SIG-M5 treated with dmso at 0.1 percent for 504 hours (cell line): ENCODE measurements around the gene NSMCE1.
A peak's percentile ranks its signal among the peaks of the same experiment; 100 is the strongest.
"Not testable (repeated sequence)": the region's sequence is repeated elsewhere in the genome, so short reads cannot be mapped to it uniquely, and the experiment has no call there.

Experiments
- DNase-seq: peaks from one replicate; lab custom pipeline; 2025; ENCODE audit not compliant: unreplicated experiment; lab: John Stamatoyannopoulos, UW

NSMCE1 gene

DNA sequence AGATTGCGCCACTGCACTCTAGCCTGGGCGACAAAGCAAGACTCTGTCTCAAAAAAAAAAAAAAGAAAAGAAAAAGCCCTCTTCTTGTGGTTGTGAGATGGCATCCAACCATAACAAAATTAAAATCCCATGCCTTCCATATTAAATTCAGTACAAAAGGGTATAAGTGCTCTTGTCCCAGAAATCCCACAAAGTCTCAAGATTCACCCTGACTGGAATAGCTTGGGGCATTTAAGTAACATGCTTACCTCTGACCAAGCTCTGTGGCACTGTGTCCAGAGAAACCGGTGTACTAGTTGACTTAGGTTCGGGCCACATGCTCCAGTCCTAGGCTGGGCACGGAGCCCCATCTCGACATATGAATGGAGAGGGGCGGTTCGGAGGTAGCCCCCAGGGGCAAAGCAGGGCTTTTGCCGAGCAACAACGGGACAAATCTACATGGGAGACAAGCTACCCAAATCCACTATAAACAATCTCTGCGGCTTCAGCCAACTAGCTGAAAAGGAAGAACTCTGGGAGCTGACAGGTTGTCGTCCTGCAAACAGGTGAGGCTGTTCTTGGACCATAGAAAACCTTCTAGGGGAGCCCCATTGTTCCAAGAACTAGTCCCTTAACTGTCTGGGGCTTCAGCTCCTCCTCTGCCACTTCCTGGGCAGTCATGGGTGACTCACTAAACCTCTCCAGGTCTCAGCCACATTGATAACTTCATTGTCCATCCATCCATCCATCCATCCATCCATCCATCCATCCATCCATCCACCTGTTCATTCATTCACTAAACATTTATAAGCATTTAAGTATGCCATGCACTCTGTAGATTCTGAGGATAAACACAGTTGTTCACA lies 34.9 kb upstream of the NSMCE1 start:
- DNase-seq, result no peak

DNA sequence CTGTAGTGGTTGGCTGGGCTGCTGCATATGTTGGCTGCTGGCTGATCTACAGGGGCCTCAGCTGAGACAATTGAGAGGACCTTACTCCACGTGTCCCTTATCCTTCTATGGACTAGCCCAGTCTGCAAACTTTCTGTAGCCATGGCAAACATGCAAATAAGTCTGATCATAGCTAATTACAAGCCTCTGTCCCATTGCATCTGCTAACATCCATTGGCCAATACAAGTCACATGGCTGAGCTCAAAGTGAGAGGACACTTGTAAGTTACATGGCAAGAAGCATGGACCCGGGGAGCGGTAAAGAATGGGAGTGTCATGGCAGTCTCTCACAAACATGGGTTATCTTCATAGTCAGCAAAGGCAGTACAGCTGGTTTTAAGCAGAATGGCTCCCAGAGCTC lies 33.6 kb upstream of the NSMCE1 start:
- DNase-seq, result no peak

DNA sequence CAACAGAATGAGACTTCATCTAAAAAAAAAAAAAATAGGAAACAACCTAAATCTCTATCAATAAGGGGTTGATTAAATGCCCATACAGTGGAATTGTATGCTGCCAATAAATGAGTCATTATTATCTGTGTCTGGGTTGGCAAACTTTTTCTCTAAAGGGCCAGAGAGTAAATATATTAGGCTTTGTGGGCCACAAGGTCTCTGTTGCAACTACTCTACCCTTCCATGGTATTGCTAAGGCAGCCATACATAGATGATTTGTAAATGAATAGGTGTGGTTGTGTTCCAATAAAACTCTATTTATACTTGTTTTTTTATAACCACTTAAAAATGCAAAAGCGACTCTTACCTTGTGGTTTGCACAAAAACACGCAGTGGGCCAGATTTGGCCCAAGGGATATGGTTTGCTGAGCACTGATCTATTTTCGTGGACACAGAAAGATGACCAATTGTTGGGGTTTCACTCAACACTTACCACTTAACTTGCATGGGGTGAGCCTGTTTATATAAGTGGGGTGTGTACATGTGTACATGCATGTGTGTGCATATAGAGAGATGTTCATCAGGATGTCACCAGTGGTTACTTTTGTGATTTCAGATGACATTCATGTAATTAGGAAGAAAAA lies 32.8 kb upstream of the NSMCE1 start:
- DNase-seq, result no peak

DNA sequence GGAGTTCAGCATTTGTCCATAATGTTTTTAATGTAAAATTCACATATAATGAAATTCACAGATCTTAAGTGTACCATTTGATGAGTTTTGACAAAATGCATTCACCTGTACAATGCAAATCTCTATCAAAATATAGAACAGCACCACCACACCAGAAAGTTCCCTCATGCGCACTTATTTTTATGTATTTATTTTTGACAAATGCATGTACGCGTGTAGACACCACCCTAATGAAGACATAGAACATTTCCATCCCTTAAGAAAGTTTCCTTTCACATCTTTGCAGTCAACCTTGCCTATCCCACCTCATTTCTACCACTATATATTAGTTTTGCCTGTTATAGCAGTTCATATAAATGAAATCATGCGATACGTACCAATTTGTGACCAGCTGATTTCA lies 29.6 kb upstream of the NSMCE1 start:
- no peak for DNase-seq

DNA sequence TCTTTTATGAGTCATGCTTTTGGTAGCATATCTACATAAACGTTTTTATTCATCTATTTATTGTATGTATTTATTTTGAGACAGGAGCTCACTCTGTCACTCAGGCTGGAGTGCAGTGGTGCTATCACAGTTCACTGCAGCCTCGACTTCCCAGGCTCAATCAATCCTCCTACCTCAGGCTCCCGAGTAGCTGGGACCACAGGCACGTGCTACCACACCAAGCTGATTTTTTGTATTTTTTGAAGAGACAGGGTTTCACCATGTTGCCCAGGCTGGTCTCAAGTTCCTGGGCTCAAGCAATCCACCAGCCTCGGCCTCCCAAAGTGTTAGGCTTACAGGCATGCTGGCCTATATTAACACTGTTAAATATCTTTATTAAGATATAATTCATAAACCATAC lies 24.8 kb upstream of the NSMCE1 start:
- no peak for DNase-seq

DNA sequence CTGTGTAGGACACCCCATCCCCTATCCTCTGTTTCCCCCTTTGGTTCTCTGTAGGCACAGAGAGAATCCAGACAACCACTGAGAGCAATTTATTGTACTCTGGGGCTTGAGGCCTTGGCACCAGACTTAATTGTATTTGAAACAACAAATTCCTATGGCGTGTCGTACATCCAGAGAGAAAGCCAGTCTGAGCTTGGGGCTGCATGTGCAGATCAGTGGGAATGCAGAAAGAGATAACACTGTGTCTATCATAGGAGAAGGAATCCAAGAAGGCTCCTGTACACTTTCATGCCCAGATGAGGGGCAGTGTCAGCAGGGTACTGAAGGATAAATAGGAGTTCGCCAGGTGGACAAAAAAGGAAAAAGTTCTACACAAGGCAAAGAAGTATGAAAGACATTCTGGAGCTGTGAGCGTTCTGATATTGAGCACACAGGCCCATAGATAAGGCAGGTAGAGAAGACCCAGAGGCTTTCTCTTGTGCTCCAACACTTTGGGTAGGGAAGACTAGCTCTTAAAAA lies 23.2 kb upstream of the NSMCE1 start:
- no peak for DNase-seq

DNA sequence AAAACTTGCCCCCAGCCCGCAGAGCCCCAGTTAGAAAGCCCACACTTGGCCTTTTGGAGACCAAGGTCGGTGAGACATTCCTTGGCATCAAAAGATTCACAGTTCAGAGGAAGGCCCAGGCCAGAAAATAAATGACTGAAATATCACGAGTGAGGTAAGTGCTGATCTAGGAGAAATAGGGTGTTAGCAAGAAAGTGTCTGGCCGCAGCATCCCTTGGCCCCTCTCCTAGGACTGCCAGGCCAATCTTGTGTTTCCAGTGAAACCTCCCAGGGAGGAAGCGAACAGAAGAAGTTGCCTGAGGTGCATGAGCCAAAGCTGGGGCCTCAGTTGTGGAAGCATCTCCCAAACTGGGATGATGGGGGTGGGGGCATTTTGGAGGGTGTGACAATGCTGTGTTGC lies 22.5 kb upstream of the NSMCE1 start:
- no peak for DNase-seq

DNA sequence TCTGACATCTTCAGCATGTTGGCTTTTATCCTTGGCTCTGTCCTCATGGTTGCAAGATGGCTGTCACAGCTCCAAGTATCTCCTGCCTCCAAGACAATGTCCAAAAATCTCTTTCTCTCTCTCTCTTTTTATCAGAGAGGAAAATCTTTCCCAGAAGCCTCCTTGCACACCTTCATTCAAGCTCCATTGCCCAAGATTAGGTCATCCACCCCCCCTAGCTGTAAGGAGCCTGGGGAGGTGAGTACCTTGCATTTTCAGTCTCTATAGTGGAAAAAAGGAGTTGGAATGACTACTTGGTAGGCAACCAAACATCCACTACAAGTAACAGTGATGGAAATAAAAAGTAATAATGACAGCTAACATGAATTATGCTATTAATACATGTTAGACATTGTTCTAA lies 22.0 kb upstream of the NSMCE1 start:
- DNase-seq, result no peak

DNA sequence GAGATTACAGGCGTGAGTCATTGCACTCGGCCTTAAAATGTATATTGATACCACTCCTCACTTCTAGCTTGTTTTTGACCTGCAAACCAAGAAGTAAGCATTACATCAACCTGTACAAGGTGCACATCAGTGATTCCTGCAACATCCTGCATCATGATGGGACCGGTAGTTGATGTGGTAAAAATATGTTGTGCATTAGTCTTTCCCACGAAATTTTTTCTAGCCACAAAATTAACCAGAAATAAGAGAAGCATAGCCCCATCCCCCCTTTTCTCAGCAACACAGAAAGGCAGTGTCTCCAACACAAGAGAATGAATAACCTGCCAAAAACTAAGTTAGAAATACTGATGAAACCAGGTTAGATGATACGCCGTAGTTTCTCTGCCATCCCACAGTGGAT lies 21.1 kb upstream of the NSMCE1 start:
- DNase-seq, result no peak

DNA sequence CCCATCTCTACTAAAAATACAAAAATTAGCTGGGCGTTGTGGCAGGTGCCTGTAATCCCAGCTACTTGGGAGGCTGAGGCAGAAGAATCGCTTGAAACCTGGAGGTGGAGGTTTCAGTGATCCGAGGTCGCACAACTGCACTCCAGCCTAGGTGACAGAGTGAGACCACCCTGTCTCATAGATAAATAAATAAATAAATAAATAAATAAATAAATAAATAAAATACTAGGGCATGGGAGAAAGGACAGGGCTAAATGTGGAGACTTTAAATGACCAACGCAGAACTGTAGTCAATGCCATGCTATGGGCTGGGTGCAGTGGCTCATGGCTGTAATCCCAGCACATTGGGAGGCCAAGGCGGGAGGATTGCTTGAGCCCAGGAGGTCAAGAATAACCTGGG lies 19.7 kb upstream of the NSMCE1 start:
- DNase-seq, result not testable (repeated sequence)

DNA sequence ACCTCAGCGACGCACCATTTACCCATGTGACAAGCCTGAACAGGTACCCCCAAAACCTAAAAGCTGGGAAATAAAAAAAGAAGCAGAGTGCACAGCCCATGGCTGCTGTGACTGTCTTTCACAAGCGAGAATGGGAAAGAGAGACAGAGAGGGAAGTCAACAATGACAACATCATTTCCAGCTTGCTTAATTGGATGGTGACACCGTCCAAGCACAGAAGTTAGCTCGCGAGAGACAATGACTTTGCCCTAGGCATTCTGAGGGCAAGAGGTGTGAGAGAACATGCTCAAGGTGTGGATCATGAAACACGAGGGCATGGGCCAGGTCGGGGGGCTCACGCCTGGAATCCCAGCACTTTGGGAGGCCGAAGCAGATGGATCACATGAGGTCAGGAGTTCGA lies 19.3 kb upstream of the NSMCE1 start:
- peak; percentile 40 for DNase-seq

DNA sequence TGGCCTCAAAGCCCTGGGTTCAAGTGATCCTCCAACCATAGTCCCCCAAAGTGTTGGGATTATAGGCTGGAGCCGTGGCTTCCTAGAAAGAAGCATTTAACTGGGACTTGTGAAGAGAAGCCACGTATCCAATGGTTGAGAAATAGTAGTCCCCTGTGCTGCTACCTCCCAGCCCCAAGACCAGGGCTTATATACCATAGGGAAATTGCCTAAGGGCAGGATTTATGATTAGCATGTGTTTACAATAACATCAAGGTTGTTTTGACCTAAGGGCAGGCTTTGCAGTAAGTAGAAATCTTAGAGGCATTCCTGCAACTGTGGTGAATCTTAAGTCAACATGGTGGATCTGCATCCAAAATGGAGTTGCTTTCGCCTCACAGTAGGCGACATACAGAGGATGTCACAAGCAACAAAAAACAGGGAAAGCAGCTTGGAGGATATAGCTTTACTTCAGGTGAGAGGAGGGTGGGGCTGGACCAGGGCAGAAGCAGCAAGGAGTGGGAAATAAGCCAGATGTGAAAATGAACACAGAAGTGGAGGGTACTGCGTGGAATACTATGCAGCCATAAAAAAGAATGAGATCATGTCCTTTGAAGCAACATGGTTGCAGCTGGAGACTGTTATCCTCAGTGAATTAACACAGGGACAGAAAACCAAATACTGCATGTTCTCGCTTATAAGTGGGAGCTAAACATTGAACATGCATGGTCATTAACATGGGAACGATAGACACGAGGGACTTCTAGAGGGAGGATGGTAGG lies 18.7 kb upstream of the NSMCE1 start:
- DNase-seq, result no peak

DNA sequence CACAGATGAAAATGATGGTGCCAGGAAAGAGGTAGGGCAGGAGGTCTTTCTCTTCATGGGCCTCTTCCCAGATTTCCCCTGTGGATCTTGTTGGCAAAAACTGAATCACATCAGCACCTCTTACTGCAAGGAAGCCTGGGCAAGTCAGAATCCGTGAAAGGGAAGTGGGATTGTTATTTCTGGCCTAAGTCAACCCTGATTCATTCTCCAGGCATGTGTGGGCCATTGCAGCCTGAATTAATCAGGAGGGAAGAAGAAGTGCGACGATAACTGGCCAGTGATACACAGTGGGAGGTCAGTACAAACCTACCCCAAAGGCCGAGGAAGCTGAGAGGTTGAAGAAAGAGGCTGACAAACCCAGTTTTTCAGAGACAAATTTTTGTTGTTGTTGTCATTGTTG lies 17.9 kb upstream of the NSMCE1 start:
- peak; percentile 49 for DNase-seq

DNA sequence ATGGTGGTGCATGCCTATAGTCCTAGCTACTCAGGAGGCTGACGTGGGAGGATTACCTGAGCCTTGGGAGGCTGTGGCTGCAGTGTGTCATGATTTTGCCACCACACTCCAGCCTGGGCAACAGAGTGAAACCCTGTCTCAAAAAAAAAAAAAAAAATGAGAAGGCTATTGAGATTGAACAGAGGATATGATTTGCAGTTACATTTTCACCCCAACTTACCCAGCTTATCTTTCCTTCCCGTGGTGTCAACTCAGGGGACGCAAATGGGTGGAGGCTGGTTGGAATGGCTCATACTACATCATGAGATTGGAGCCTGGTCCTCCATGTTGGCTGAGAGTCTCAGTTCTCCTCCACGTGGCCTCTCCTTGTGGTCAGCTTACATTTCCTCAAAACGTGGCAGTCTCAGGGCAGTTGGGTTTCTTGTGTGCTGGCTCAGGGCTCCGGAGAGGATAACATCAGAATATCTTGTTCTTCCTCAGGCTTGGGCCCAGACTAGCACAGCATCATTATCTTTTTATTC lies 17.2 kb upstream of the NSMCE1 start:
- no peak for DNase-seq

DNA sequence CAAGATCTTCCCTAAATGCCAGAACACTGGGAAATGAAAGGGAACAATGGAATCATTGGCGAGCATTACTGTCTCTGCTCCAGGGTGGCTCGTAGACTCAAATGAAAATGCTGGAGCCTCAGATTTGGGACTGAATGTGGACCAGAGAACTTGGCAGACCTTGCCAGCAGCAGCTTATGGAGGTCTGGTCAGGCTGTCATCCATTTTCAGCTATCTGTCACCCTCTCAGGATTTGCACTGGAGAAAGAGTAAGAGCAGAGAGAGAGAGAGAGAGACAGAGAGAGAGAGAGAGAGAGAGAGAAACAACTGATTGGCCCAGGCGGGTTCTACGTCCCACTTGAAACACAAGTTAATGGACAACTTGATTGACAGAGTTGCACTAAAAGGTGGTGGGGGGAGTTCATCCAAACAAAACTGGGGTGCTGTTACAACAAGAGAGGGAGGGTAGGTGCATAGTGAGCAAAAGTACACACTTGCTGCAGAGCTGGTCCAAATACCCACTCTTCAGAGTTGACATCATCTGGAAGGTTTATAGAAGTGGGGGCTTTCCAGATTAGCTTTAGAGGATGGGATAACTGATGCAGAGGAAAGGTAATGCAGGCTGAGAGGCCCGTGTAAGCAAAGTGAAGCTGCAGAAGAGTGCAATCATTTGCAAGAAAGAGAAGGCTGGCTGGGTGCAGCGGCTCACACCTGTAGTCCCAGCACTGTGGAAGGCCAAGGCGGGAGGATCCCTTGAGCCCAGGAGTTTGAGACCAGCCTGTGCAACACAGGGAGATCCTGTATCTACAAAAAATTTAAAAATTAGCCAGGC lies 16.5 kb upstream of the NSMCE1 start:
- no peak for DNase-seq

DNA sequence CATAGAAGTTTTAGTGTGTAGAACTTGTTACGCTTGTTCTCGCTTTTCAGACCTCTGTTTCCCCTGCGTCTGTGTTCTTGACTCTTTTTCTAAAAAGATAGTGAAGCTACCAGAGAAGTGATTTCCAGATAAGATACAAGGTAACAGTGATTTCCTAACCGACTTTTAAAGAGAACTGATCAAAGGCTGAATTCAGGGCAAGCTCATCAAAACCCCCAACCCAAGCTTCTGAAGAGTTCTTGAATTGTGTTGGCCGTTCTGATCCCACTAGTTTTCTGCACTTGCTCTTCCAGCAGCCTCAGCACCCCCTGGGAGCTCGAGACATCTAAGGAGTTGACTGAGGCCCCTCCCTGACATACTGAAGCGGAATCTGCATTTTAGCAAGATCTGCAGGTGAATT lies 12.7 kb upstream of the NSMCE1 start:
- no peak for DNase-seq

DNA sequence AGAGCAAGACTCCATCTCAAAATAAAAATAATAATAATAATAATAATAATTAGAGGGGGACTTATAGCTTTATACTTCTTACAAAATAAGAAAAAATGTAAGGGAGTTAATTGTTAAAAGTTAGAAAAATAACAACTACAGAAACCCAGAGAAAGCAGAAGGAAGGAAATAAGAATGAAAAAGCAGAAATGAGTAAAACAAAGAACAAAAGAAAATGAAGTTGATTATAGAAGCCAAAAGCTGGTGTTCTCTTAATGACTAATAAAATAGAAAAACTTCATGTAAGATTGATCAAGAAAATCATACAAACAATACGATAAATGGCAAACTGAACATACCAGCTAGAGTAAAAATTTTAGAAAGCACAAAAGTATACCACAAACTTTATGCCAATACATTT lies 6.8 kb upstream of the NSMCE1 start:
- no peak for DNase-seq

DNA sequence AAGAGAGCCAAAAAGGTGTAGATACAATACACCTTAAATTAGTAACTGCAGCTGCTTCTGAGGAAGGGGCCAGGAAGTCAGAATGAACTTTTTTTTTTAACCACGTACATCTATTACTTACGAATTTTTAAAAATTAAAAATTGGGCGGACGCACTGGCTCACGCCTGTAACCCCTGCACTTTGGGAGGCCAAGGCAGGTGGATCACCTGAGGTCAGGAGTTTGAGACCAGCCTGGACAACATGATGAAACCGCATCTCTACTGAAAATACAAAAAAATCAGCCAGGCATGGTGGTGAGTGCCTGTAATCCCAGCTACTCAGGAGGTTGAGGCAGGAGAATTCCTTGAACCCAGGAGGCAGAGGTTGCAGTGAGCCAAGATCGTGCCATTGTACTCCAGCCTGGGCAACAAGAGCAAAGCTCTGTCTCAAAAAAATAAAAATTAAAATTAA lies 5.9 kb upstream of the NSMCE1 start:
- DNase-seq, result not testable (repeated sequence)

DNA sequence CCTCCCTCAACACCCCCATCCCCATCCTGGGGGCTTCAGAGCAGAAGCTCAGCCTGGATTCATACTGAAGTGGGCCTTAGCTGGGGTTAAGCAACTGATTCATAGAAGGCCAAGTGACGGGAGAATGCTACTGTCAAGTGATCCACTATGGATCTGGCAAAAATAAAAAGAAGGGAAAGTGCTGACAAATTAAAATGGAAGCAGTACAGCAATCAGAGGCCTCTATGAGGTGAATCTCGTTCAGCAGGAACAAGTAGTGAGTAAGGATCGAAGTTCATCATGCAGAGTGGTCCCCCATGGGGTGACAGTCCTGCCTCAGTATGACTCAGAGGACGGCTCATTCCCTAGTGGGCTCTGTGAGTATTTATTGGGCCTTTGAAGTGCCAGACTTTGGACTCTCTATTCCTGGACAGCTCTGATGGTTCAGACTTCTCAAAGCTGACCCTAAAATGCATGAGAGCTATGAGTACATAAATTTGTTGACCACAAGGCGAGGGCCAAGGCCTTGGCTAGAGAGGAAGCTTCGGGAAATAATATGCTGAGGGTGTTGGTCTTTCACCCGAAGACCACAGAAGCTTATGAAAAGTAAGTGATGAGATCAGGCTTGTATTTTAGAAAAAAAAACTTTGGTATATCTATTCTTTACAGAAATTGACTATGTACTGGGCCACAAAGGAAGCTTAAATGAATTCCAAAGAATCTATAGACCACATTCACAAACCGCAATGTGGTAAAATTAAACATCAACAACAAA lies 5.3 kb upstream of the NSMCE1 start:
- DNase-seq, result no peak

DNA sequence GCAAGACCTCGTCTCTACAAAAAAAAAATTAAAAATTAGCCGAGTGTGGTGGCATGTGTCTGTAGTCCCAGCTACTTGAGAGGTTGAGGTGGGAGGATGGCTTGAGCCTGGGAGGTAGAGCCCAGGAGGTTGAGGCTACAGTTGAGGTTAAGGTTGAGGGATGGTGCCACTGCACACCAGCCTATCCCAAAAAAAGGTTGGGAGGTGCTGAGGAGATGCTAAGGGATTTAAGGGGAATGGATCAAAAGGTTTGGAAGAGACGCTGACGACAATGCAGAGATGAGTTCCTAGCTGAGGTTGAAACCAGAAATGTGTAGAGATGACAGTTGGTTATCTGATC lies 4.7 kb upstream of the NSMCE1 start:
- DNase-seq, result no peak
